HG02970 (cell line): ENCODE data around the gene NKX3-2.

Source experiments
- ATAC-seq: cut with Tn5 transposase; IDR thresholded peaks from one replicate; pipeline ENCODE4 v1.9.1; 2021; ENCODE audit warnings: mild to moderate bottlenecking, moderate library complexity, moderate number of reproducible peaks; ENCODE audit not compliant: unreplicated experiment, low FRiP score

Gene NKX3-2

GRCh38 chr4:13515268-13515667 lies 29.0 kb downstream of the NKX3-2 start:
- no peak for ATAC-seq

DNA sequence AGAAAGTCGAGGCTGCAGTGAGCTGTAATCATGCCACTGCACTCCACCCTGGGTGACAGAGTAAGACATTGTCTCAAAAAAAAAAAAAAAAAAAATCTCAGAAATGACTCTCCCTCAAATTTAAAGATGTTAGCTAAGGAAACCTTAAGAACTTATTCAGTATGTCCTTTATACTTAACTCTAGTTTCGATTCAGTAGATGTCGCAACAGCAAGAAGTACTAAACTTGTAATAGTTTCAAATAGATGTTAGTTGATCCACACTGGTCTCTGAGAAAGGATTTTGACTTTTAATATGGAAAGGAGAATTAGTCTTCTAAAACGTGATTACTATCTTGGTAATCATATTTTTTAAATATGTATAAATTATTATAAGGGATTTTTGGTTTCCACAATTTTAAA lies 29.6 kb downstream of the NKX3-2 start:
- ATAC-seq = no peak

DNA sequence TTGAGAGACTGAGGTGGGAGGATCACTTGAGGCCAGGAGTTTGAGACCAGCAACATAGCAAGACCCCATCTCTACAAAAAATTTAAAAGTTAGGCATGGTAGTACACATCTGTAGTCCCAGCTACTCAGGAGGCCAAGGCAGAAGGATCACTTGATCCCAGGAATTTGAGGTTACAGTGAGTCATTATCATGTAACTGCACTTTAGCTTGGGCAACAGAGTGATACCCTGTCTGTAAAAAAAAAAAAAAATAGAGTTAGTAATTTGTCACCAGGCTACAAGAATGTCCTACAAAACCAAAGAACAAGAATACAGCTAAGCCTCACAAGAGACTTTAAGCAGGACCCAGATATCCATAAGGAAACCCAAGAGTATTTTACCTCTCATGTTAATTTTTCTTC lies 33.2 kb downstream of the NKX3-2 start:
- no peak for ATAC-seq

- ATAC-seq = no peak
These were observed 34.9 kb downstream of the NKX3-2 start for GRCh38 chr4:13509442-13509841.

DNA sequence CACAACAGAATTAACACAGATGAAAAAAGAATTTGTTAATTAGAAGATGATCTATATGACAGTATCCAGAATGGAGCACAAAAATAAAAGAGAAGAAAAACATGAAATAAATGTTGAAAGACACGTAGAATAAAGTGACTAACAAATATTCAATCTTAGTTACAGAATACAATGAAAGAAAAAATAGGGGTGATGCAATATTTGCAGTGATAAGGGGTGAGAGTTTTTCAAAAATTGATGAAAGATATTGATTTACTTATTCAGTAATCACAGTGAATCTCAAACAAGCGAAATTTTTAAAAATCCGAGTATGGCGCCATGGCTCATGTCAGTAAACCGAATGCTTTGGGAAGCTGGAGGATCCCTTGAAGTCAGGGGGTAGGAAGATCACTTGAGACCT lies 39.9 kb downstream of the NKX3-2 start:
- no peak for ATAC-seq

DNA sequence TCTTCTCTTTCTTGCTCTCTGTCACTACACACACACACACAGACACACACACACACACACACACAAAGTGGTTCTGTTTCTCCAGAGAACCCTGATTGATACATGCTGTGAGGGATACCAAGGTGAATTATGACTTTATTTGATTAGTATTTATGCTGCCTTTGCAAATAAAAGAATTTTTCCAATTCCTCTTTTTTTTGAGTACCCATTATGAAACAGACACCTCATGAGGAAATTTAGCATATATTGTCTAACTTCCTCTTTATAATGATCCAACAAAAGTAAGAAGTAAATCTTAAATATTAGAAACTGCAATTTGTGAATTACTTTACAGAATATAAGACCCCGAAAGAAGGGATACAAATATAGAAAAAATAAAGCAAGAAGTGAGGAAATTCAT lies 45.8 kb downstream of the NKX3-2 start:
- no peak for ATAC-seq

- ATAC-seq = no peak
These were observed 47.7 kb downstream of the NKX3-2 start for GRCh38 chr4:13496605-13497004.

DNA sequence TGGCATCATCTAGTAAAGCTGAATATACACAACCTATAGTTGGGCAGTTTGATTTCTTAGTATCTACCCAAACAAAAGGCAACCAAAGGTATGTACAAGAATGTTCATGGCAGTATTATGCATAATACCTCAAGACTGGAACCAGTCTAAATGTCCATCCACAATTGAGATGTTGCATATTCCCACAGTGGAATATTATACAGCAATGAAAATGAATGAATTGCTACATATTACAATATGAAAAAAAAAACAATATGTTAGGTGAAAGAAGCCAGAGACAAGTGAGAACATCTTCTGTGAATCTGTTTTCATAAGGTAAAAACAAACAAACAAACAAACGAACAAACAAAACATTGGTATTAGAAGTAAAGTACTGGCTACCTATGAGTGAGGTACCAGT lies 48.6 kb downstream of the NKX3-2 start:
- no peak for ATAC-seq

GRCh38 chr4:13493793-13494192 lies 50.5 kb downstream of the NKX3-2 start:
- no peak for ATAC-seq

DNA sequence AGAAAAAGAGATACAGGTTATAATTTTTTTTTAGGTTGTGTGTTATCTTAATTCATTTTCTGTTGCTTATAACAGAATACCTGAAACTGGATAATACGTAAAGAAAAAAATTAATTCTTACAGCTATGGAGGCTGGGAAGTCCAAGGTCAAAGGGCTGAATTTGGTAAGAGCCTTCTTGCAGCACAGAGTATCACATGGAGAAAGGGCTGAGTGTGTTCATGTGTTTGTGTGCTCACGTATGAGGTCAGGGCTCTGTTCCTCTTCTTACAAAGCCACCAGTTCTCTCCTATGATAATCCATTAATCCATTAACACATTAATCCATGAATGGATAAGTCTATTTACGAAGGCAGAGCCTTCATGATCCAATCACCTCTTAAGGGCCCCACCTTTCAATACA lies 51.6 kb downstream of the NKX3-2 start:
- no peak for ATAC-seq
